ENCODE results near the gene ZNF496. TPM values are rescaled to one million over a fixed set of nuclear protein-coding genes. Genes with fewer than 3 reads are reported as not detected.
"Not testable (repeated sequence)": the region's sequence is repeated elsewhere in the genome, so short reads cannot be mapped to it uniquely, and the experiment has no call there.

The ZNF496 gene
- 10 to 100 TPM; 25.6 to 33.0 (median 27.9) TPM for total RNA-seq
- 14.6 TPM for total RNA-seq (2013)

- Mint-ChIP-seq H3K36me3 (no peaks in the 10 kb centered on the region), H3K9me3 (no peaks in the 10 kb centered on the region), H3K4me3 (peak within 1 kb of the TSS; percentile 98), H3K27me3 (ENCODE audit: low read depth in 2 of 2) (no peaks in the 10 kb centered on the region), H3K27ac (peak within 1 kb of the TSS; percentile 72 to 93), H3K4me1 (peaks cover 12 to 37% of the 10 kb centered on the region in 2 donors)
- Histone ChIP-seq H3K9me3 (ENCODE audit: control insufficient read depth, insufficient read depth, low read length) (no peaks in the 10 kb centered on the region), H3K36me3 (ENCODE audit: control insufficient read depth, insufficient read depth, low read length) (peaks cover 8% of the 10 kb centered on the region), H3K4me1 (ENCODE audit: control insufficient read depth, insufficient read depth, low read length) (peaks cover 21% of the 10 kb centered on the region), H3K27ac (ENCODE audit: low read length) (peak within 1 kb of the TSS; percentile 53), H3K27me3 (ENCODE audit: control insufficient read depth, insufficient read depth, low read length) (no peaks in the 10 kb centered on the region), H3K4me3 (ENCODE audit: low read length) (peak within 1 kb of the TSS; percentile 86)
- TF ChIP-seq CTCF (IDR thresholded peaks at IDR 0.05), result no peak
- intact Hi-C loops (cut with micrococcal nuclease), result loop anchor here (5.0 kb wide), 1 partner anchor 119 kb away; no protein-coding TSS in a partner anchor
- DNase-seq (peak; percentile 61 to 67), ATAC-seq (peak; percentile 73 to 86 (median 77))
- WGBS (ENCODE audit: insufficient coverage), result under 1% methylated on average over 92 of the region's 93 CpGs
These were observed at the start of gene ZNF496 for GRCh38 chr1:247331525-247332214. Gene ZNF496, minus strand, starts transcription at chr1:247331867. Its CDS starts 2,289 bp downstream, at chr1:247329578.

- TF ChIP-seq CTCF (IDR thresholded peaks at IDR 0.05), result no peak
- H3K27ac Mint-ChIP-seq, result no peak overlapping the region
- 88% methylated on average over 20 of the region's 20 CpGs for WGBS (ENCODE audit: insufficient coverage)
- Histone ChIP-seq H3K27me3 (ENCODE audit: control insufficient read depth, insufficient read depth, low read length) (no peaks in the 10 kb centered on the region), H3K4me1 (ENCODE audit: control insufficient read depth, insufficient read depth, low read length) (no peaks in the 10 kb centered on the region), H3K36me3 (ENCODE audit: control insufficient read depth, insufficient read depth, low read length) (no peaks in the 10 kb centered on the region), H3K4me3 (ENCODE audit: low read length) (no peak overlapping the region), H3K27ac (ENCODE audit: low read length) (no peak overlapping the region), H3K9me3 (ENCODE audit: control insufficient read depth, insufficient read depth, low read length) (no peaks in the 10 kb centered on the region)
- DNase-seq (no peak), ATAC-seq (no peak)
- no peaks in the 10 kb centered on the region for H3K9me3 Mint-ChIP-seq
- peaks cover 2 to 7% of the 10 kb centered on the region in 2 donors for H3K27me3 Mint-ChIP-seq (ENCODE audit: low read depth in 2 of 2)
- H3K36me3 Mint-ChIP-seq, result no peaks in the 10 kb centered on the region
- intact Hi-C loops (cut with micrococcal nuclease), result no loop called here
- no peak overlapping the region for H3K4me3 Mint-ChIP-seq
- H3K4me1 Mint-ChIP-seq, result peaks cover 0 to 4% of the 10 kb centered on the region in 2 donors
These were observed 46.8 kb upstream of the ZNF496 start for GRCh38 chr1:247378334-247379073.

- H3K27me3 ChIP-seq (ENCODE audit: control insufficient read depth, insufficient read depth, low read length); H3K27ac ChIP-seq (ENCODE audit: low read length); H3K4me1 ChIP-seq (ENCODE audit: control insufficient read depth, insufficient read depth, low read length); DNase-seq; H3K27ac Mint-ChIP-seq; H3K9me3 ChIP-seq (ENCODE audit: control insufficient read depth, insufficient read depth, low read length); intact Hi-C loops (cut with micrococcal nuclease); ATAC-seq; H3K9me3 Mint-ChIP-seq; H3K4me3 ChIP-seq (ENCODE audit: low read length); H3K27me3 Mint-ChIP-seq (ENCODE audit: low read depth in 2 of 2); H3K36me3 ChIP-seq (ENCODE audit: control insufficient read depth, insufficient read depth, low read length); H3K4me1 Mint-ChIP-seq; H3K4me3 Mint-ChIP-seq; H3K36me3 Mint-ChIP-seq: not testable (repeated sequence)
- WGBS (ENCODE audit: insufficient coverage), result 92% methylated on average over 7 of the region's 7 CpGs
These were observed 46.0 kb upstream of the ZNF496 start for GRCh38 chr1:247377656-247378055.

GRCh38 chr1:247376659-247377058 is 45.0 kb upstream of the ZNF496 start:
- Histone ChIP-seq H3K4me1 (ENCODE audit: control insufficient read depth, insufficient read depth, low read length) (peaks cover 4% of the 10 kb centered on the region), H3K9me3 (ENCODE audit: control insufficient read depth, insufficient read depth, low read length) (no peaks in the 10 kb centered on the region), H3K36me3 (ENCODE audit: control insufficient read depth, insufficient read depth, low read length) (no peaks in the 10 kb centered on the region), H3K27ac (ENCODE audit: low read length) (no peak overlapping the region), H3K4me3 (ENCODE audit: low read length) (no peak overlapping the region), H3K27me3 (ENCODE audit: control insufficient read depth, insufficient read depth, low read length) (no peaks in the 10 kb centered on the region)
- no peak for TF ChIP-seq CTCF (IDR thresholded peaks at IDR 0.05)
- H3K4me1 Mint-ChIP-seq, result peaks cover 0 to 4% of the 10 kb centered on the region in 2 donors
- ATAC-seq, result no peak
- no peak for DNase-seq
- no peaks in the 10 kb centered on the region for H3K9me3 Mint-ChIP-seq
- H3K27me3 Mint-ChIP-seq (ENCODE audit: low read depth in 2 of 2), result peaks cover 0 to 7% of the 10 kb centered on the region in 2 donors
- H3K27ac Mint-ChIP-seq, result no peak overlapping the region
- no peak overlapping the region for H3K4me3 Mint-ChIP-seq
- intact Hi-C loops (cut with micrococcal nuclease), result no loop called here
- whole genome bisulfite sequencing (ENCODE audit: insufficient coverage), result 74% methylated on average over 7 of the region's 7 CpGs
- H3K36me3 Mint-ChIP-seq, result no peaks in the 10 kb centered on the region

All from natural killer cell (primary cell).